GM12878 (cell line): ENCODE results near the gene EEPD1.

Source experiments
- ATF3 ChIP-seq: IDR thresholded peaks from 2 replicates; pipeline ENCODE4 v1.6.1; 2011; ENCODE audit warnings: low read depth, mild to moderate bottlenecking, low read length, moderate library complexity, borderline replicate concordance; ENCODE audit errors: extremely low read depth
- CTCF ChIP-seq, 3 experiments: IDR thresholded peaks in 2 of 3; conservative IDR thresholded peaks in 1 of 3; 2 replicates each; pipeline ENCODE4 v1.5.1; 2011; ENCODE audit warnings: low read depth in 3 of 3, low read length in 3 of 3, mild to moderate bottlenecking in 3 of 3, control low read depth in 2 of 3, moderate library complexity in 2 of 3, inconsistent platforms in 1 of 3, mixed read lengths in 1 of 3; ENCODE audit not compliant: control insufficient read depth in 2 of 3, insufficient read depth in 1 of 3; ENCODE audit errors: extremely low read depth in 1 of 3
- EZH2 ChIP-seq: IDR thresholded peaks from 2 replicates; pipeline ENCODE4 v1.6.1; 2012; ENCODE audit warnings: low read depth, mild to moderate bottlenecking, control low read depth, inconsistent platforms, low read length, borderline replicate concordance; ENCODE audit not compliant: control insufficient read depth
- FOXK2 ChIP-seq: fragments of 450-650 bp; IDR thresholded peaks from 2 replicates; pipeline ENCODE4 v1.6.1; 2017; ENCODE audit warnings: mild to moderate bottlenecking, moderate library complexity
- LARP7 ChIP-seq: fragments of 450-650 bp; IDR thresholded peaks from 2 replicates; pipeline ENCODE4 v1.6.1; 2017; ENCODE audit warnings: mild to moderate bottlenecking
- RAD21 ChIP-seq: IDR thresholded peaks from 2 replicates; pipeline ENCODE4 v1.6.1; 2011; ENCODE audit warnings: mild to moderate bottlenecking, low read depth, low read length, moderate library complexity; ENCODE audit not compliant: insufficient read depth
- SIN3A ChIP-seq: IDR thresholded peaks from 2 replicates; pipeline ENCODE4 v1.6.1; 2012; ENCODE audit warnings: low read depth, low read length, improper control_type of control experiment
- YY1 ChIP-seq: IDR thresholded peaks from 2 replicates; pipeline ENCODE4 v1.6.1; 2011; ENCODE audit warnings: low read depth, mild to moderate bottlenecking, low read length
- TF ChIP-seq, protein P1 (sequence below): IDR thresholded peaks from 2 replicates; pipeline ENCODE4 v1.6.1; 2011; ENCODE audit warnings: mild to moderate bottlenecking, low read depth, low read length, moderate library complexity; ENCODE audit not compliant: insufficient replicate concordance

GRCh38 chr7:36117203-36117840 lies 35.7 kb upstream of the EEPD1 start:
- TF ChIP-seq FOXK2, result no peak
- no peak for TF ChIP-seq RAD21
- no peak for TF ChIP-seq CTCF (IDR thresholded peaks at IDR 0.05 in 2 of 3, conservative IDR thresholded peaks at IDR 0.05 in 1 of 3; ENCODE audit: control insufficient read depth in 2 of 3, extremely low read depth in 1 of 3, insufficient read depth in 1 of 3, low read depth in 3 of 3, low read length in 3 of 3)
- TF ChIP-seq, protein P1, sequence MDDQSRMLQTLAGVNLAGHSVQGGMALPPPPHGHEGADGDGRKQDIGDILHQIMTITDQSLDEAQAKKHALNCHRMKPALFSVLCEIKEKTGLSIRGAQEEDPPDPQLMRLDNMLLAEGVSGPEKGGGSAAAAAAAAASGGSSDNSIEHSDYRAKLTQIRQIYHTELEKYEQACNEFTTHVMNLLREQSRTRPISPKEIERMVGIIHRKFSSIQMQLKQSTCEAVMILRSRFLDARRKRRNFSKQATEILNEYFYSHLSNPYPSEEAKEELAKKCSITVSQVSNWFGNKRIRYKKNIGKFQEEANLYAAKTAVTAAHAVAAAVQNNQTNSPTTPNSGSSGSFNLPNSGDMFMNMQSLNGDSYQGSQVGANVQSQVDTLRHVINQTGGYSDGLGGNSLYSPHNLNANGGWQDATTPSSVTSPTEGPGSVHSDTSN, result no peak
- TF ChIP-seq ATF3, result no peak
- TF ChIP-seq YY1, result no peak
- no peak for TF ChIP-seq SIN3A
- TF ChIP-seq EZH2, result no peak
- TF ChIP-seq LARP7, result no peak
